GM19043 (cell line): ENCODE data around the gene RASA3.
"Not testable (repeated sequence)": the region's sequence is repeated elsewhere in the genome, so short reads cannot be mapped to it uniquely, and the experiment has no call there.

ENCODE experiments used
- ATAC-seq: cut with Tn5 transposase; IDR thresholded peaks from one replicate; pipeline ENCODE4 v1.9.1; 2021; ENCODE audit warnings: low read depth; ENCODE audit not compliant: unreplicated experiment

The RASA3 gene

GRCh38 chr13:114024603-114025404 is 107.6 kb downstream of the RASA3 start:
- peak; percentile 85 for ATAC-seq

- ATAC-seq = no peak
These were observed 108.5 kb downstream of the RASA3 start for GRCh38 chr13:114023716-114024602.

GRCh38 chr13:114022876-114023275 is 109.5 kb downstream of the RASA3 start:
- no peak for ATAC-seq

- no peak for ATAC-seq
These were observed 110.1 kb downstream of the RASA3 start for GRCh38 chr13:114022309-114022669.

GRCh38 chr13:114021464-114022308 is 110.7 kb downstream of the RASA3 start:
- ATAC-seq = no peak

- no peak for ATAC-seq
These were observed 111.5 kb downstream of the RASA3 start for GRCh38 chr13:114020750-114021463.

- ATAC-seq = not testable (repeated sequence)
These were observed 112.3 kb downstream of the RASA3 start for GRCh38 chr13:114020134-114020533.

GRCh38 chr13:114019367-114019766 is 113.1 kb downstream of the RASA3 start:
- ATAC-seq = no peak

- ATAC-seq = no peak
These were observed 113.9 kb downstream of the RASA3 start for GRCh38 chr13:114018461-114019055.

- no peak for ATAC-seq
These were observed 114.5 kb downstream of the RASA3 start for GRCh38 chr13:114017966-114018365.

- no peak for ATAC-seq
These were observed 115.3 kb downstream of the RASA3 start for GRCh38 chr13:114017028-114017630.

GRCh38 chr13:114016321-114017027 is 115.9 kb downstream of the RASA3 start:
- no peak for ATAC-seq

- ATAC-seq = no peak
These were observed 116.5 kb downstream of the RASA3 start for GRCh38 chr13:114015969-114016295.

GRCh38 chr13:114015111-114015968 is 117.1 kb downstream of the RASA3 start:
- ATAC-seq = no peak

- ATAC-seq = no peak
These were observed 118.3 kb downstream of the RASA3 start for GRCh38 chr13:114013952-114014629.

- no peak for ATAC-seq
These were observed 119.1 kb downstream of the RASA3 start for GRCh38 chr13:114013336-114013735.

GRCh38 chr13:114012921-114013320 is 119.5 kb downstream of the RASA3 start:
- ATAC-seq = no peak
